ENCODE measurements around the gene SULT4A1. TPM values are rescaled to one million over a fixed set of nuclear protein-coding genes. Genes with fewer than 3 reads are reported as not detected.

Gene SULT4A1
- polyA plus RNA-seq, 3 donors, result not detected

DNA sequence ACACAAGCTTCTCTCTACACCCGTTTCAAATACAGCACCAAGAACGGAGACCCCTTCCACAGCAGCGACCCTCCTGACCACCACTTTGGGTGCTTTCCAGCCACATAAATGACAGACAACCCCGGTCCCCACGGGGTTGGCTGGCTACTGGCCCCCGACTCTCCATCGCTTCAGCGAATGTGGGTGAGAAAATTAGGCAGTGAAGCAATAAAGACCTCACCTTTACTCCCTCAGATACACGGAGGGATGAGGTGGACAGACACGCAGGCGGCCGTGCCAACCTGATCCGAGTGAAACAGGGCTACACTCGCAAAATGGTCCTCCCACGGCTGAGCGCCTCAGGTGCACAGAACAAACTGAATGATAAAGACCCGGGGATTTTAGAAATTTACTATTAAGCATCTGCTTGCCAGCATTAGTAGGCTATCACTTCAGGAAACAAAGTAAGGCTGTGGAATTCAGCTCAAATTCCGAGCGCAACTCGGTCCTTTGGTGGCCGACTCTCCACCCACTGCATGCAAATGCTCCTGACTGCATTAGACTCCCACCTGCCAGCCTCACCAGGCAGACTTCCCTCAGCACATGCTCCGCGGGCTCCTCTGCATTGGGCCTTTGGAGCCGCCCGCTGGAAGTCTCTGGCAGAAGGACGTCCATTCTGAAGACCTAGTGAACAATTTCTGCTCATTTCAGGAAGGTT is 37.4 kb downstream of the SULT4A1 start:
- intact Hi-C loops (cut with micrococcal nuclease), result no loop called here
- H3K27ac Mint-ChIP-seq, result no peak overlapping the region
- TF ChIP-seq, protein P1, sequence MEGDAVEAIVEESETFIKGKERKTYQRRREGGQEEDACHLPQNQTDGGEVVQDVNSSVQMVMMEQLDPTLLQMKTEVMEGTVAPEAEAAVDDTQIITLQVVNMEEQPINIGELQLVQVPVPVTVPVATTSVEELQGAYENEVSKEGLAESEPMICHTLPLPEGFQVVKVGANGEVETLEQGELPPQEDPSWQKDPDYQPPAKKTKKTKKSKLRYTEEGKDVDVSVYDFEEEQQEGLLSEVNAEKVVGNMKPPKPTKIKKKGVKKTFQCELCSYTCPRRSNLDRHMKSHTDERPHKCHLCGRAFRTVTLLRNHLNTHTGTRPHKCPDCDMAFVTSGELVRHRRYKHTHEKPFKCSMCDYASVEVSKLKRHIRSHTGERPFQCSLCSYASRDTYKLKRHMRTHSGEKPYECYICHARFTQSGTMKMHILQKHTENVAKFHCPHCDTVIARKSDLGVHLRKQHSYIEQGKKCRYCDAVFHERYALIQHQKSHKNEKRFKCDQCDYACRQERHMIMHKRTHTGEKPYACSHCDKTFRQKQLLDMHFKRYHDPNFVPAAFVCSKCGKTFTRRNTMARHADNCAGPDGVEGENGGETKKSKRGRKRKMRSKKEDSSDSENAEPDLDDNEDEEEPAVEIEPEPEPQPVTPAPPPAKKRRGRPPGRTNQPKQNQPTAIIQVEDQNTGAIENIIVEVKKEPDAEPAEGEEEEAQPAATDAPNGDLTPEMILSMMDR (IDR thresholded peaks at IDR 0.05), result no peak
- H3K27ac ChIP-seq (ENCODE audit: low read depth in 1 of 2, low read length in 2 of 2), result no peak overlapping the region
- H3K4me3 ChIP-seq (replicated peaks in 1 of 3; ENCODE audit: low read depth in 2 of 3, low read length in 3 of 3), result no peak overlapping the region
- no peaks in the 10 kb centered on the region for H4K20me1 ChIP-seq (ENCODE audit: insufficient read depth, low read length)
- H3K4me1 ChIP-seq (ENCODE audit: control insufficient read depth in 1 of 2, insufficient read depth in 2 of 2, low read length in 2 of 2), result no peaks in the 10 kb centered on the region
- no peaks in the 10 kb centered on the region for H3K36me3 ChIP-seq (replicated peaks in 1 of 2; ENCODE audit: control insufficient read depth in 1 of 2, insufficient read depth in 2 of 2, low read length in 2 of 2)
- no peaks in the 10 kb centered on the region for H3K36me3 Mint-ChIP-seq
- 96% methylated on average over 20 of the region's 26 CpGs for WGBS (ENCODE audit: insufficient coverage)
- H3K79me2 ChIP-seq (ENCODE audit: insufficient read depth, low read length), result no peaks in the 10 kb centered on the region
- no peaks in the 10 kb centered on the region for H3K4me1 Mint-ChIP-seq
- peaks cover 0 to 2% (median 0%) of the 10 kb centered on the region in 7 donors for H3K9me3 Mint-ChIP-seq
- peaks cover 7 to 11% (median 10%) of the 10 kb centered on the region in 3 donors for H3K27me3 Mint-ChIP-seq (ENCODE audit: low read depth in 3 of 3)
- DNase-seq, result no peak
- no peak overlapping the region for H3K9ac ChIP-seq (ENCODE audit: insufficient read depth, low read length, poor library complexity, severe bottlenecking)
- no peak overlapping the region for H2AFZ ChIP-seq (ENCODE audit: insufficient read depth, low read depth, low read length, poor library complexity, severe bottlenecking)
- no peak overlapping the region for H3K4me3 Mint-ChIP-seq
- no peaks in the 10 kb centered on the region for H3K9me3 ChIP-seq (replicated peaks in 1 of 2; ENCODE audit: control insufficient read depth in 1 of 2, insufficient read depth in 1 of 2, low read length in 2 of 2)
- H3K4me2 ChIP-seq (replicated peaks; ENCODE audit: extremely low read depth, low read length, poor library complexity, severe bottlenecking), result no peak overlapping the region
- H3K27me3 ChIP-seq (ENCODE audit: control insufficient read depth in 2 of 2, insufficient read depth in 2 of 2, low read length in 2 of 2), result no peaks in the 10 kb centered on the region

DNA sequence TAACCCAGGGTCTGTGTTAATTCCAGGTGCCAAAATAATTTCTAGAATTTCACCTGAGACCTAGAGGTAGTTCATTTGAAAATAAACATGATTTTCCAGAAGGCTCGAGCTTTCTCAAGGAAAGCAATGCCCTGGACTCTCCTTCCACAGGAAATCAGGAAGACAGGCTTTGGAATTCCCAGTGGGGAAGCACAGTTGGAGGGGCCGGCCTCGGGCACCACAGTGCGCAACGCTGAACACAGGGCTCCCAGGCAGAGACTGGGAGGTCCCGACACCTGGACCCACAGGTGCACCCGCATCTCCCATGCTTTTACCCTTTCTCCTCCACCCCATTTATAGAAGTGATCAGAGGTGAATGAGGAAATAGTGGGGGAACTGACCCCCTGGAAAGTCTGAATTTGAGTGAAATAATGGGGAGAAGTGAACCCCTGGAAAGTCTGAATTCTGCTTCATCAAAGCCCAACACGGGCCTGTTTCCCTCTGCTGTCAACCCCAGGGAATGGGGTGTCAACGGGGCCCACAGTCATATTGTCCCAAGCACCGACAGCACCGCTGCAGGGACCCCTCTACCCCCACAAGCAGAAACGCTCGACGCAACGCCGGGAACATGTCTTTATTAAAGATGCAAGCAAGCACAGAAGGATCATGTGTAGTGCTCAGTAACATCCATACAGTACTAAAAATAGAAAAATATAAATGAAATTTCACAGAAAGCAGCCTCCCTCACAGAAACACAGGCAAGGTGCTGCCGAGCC is 38.2 kb downstream of the SULT4A1 start:
- Mint-ChIP-seq H3K4me1 (no peaks in the 10 kb centered on the region), H3K4me3 (no peak overlapping the region), H3K27ac (no peak overlapping the region), H3K36me3 (no peaks in the 10 kb centered on the region), H3K27me3 (ENCODE audit: low read depth in 3 of 3) (peaks cover 7 to 13% (median 11%) of the 10 kb centered on the region in 3 donors), H3K9me3 (peaks cover 0 to 2% (median 0%) of the 10 kb centered on the region in 7 donors)
- TF ChIP-seq, protein P1 (IDR thresholded peaks at IDR 0.05), result no peak
- Histone ChIP-seq H3K79me2 (ENCODE audit: insufficient read depth, low read length) (no peaks in the 10 kb centered on the region), H3K27ac (ENCODE audit: low read depth in 1 of 2, low read length in 2 of 2) (no peak overlapping the region), H3K4me2 (replicated peaks; ENCODE audit: extremely low read depth, low read length, poor library complexity, severe bottlenecking) (no peak overlapping the region), H3K9me3 (replicated peaks in 1 of 2; ENCODE audit: control insufficient read depth in 1 of 2, insufficient read depth in 1 of 2, low read length in 2 of 2) (no peaks in the 10 kb centered on the region), H3K4me1 (ENCODE audit: control insufficient read depth in 1 of 2, insufficient read depth in 2 of 2, low read length in 2 of 2) (no peaks in the 10 kb centered on the region), H3K27me3 (ENCODE audit: control insufficient read depth in 2 of 2, insufficient read depth in 2 of 2, low read length in 2 of 2) (no peaks in the 10 kb centered on the region), H3K4me3 (replicated peaks in 1 of 3; ENCODE audit: low read depth in 2 of 3, low read length in 3 of 3) (no peak overlapping the region), H4K20me1 (ENCODE audit: insufficient read depth, low read length) (no peaks in the 10 kb centered on the region), H3K36me3 (replicated peaks in 1 of 2; ENCODE audit: control insufficient read depth in 1 of 2, insufficient read depth in 2 of 2, low read length in 2 of 2) (no peaks in the 10 kb centered on the region), H2AFZ (ENCODE audit: insufficient read depth, low read depth, low read length, poor library complexity, severe bottlenecking) (no peak overlapping the region), H3K9ac (ENCODE audit: insufficient read depth, low read length, poor library complexity, severe bottlenecking) (no peak overlapping the region)
- intact Hi-C loops (cut with micrococcal nuclease), result no loop called here
- no peak for DNase-seq
- 86% methylated on average over 6 of the region's 17 CpGs for WGBS (ENCODE audit: insufficient coverage)
